GM18507 (cell line): Measurements from ENCODE around the gene HOXA3.

ENCODE experiments used
- DNase-seq: peaks from one replicate; pipeline ENCODE4 v3.0.0; 2011; ENCODE audit warnings: low read depth; ENCODE audit not compliant: insufficient read length; ENCODE audit errors: extremely low spot score
- FAIRE-seq: peaks from 2 replicates; lab custom pipeline; 2011; peaks lifted over from hg19 to GRCh38; lab: Jason Lieb, UNC

HOXA3 gene

GRCh38 chr7:27151931-27152815 is at the start of gene HOXA3:
HOXA3 (minus strand) TSS chr7:27152583; CDS start chr7:27110640, 41,943 bp downstream.
- FAIRE-seq (no peak), DNase-seq (no peak)

- DNase-seq, result no peak
- FAIRE-seq, result no peak
These were observed 49.2 kb upstream of the HOXA3 start for GRCh38 chr7:27201580-27202017.

- no peak for DNase-seq
- peak; percentile 24 for FAIRE-seq
These were observed 48.6 kb upstream of the HOXA3 start for GRCh38 chr7:27200761-27201579.

- DNase-seq (no peak), FAIRE-seq (no peak)
These were observed 47.7 kb upstream of the HOXA3 start, which contains the start of gene HOXA13 for GRCh38 chr7:27199849-27200760. HOXA13 (minus strand) TSS chr7:27200091; CDS start chr7:27200077, 14 bp downstream.

GRCh38 chr7:27198871-27199801 is 46.8 kb upstream of the HOXA3 start:
- FAIRE-seq, result no peak
- DNase-seq, result no peak

GRCh38 chr7:27198138-27198841 is 45.9 kb upstream of the HOXA3 start:
- FAIRE-seq, result no peak
- no peak for DNase-seq

GRCh38 chr7:27197137-27198042 is 45.0 kb upstream of the HOXA3 start:
- no peak for FAIRE-seq
- no peak for DNase-seq

- DNase-seq, result no peak
These were observed 43.9 kb upstream of the HOXA3 start for GRCh38 chr7:27196287-27196767.

GRCh38 chr7:27194686-27195379 is 42.5 kb upstream of the HOXA3 start:
- no peak for FAIRE-seq
- no peak for DNase-seq

More at GRCh38 chr7:27196287-27196767, 43.9 kb upstream of the HOXA3 start:
- peak; percentile 86 for FAIRE-seq

- DNase-seq (no peak), FAIRE-seq (no peak)
These were observed 41.6 kb upstream of the HOXA3 start for GRCh38 chr7:27194002-27194352.

GRCh38 chr7:27193335-27194001 is 41.1 kb upstream of the HOXA3 start:
- FAIRE-seq, result no peak

GRCh38 chr7:27192546-27193334 is 40.4 kb upstream of the HOXA3 start:
- no peak for DNase-seq
- no peak for FAIRE-seq

More at GRCh38 chr7:27193335-27194001, 41.1 kb upstream of the HOXA3 start:
- no peak for DNase-seq

GRCh38 chr7:27191833-27192545 is 39.6 kb upstream of the HOXA3 start:
- FAIRE-seq, result no peak
- DNase-seq, result no peak

- FAIRE-seq, result no peak
- DNase-seq, result no peak
These were observed 38.9 kb upstream of the HOXA3 start for GRCh38 chr7:27191161-27191731.
